ENCODE measurements around the gene SPDEF.

DNA sequence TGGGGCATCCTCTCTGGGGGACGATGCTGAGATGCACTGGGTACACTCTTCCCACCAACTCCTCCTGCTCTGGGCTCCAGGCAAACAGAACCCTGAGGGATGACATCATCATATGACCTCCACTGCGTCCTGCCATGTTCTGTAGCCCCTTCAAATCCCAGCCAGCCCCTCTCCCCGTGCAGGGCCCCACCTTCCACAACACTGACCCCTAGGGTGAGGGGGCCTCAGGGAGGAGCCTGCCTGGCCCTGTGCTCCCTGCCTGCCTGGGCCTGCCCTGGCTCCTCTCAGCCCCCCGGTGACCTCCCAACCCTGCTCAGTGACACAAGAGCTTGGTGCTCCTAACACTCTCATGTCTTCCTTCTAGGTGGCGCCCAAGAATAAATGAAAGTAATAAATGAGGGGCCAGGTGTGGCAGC lies 9.6 kb upstream of the SPDEF start:
- TF ChIP-seq, protein P1, sequence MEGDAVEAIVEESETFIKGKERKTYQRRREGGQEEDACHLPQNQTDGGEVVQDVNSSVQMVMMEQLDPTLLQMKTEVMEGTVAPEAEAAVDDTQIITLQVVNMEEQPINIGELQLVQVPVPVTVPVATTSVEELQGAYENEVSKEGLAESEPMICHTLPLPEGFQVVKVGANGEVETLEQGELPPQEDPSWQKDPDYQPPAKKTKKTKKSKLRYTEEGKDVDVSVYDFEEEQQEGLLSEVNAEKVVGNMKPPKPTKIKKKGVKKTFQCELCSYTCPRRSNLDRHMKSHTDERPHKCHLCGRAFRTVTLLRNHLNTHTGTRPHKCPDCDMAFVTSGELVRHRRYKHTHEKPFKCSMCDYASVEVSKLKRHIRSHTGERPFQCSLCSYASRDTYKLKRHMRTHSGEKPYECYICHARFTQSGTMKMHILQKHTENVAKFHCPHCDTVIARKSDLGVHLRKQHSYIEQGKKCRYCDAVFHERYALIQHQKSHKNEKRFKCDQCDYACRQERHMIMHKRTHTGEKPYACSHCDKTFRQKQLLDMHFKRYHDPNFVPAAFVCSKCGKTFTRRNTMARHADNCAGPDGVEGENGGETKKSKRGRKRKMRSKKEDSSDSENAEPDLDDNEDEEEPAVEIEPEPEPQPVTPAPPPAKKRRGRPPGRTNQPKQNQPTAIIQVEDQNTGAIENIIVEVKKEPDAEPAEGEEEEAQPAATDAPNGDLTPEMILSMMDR (IDR thresholded peaks at IDR 0.05), result no peak
- TF ChIP-seq POLR2AphosphoS5 (IDR thresholded peaks at IDR 0.05), result no peak
- TF ChIP-seq EP300 (IDR thresholded peaks at IDR 0.05), result no peak
- no peak for TF ChIP-seq POLR2A (IDR thresholded peaks at IDR 0.05)

Data from suprapubic skin (tissue), 4 donors.